ENCODE data around the gene NYNRIN. TPM values are rescaled to one million over a fixed set of nuclear protein-coding genes. Genes with fewer than 3 reads are reported as not detected.

The NYNRIN gene
- polyA plus RNA-seq, 3 donors: 0.18 to 0.84 (median 0.40) TPM

GRCh38 chr14:24409192-24409591 lies 10.4 kb downstream of the NYNRIN start:
- no peak overlapping the region for H3K4me2 ChIP-seq (replicated peaks; ENCODE audit: extremely low read depth, low read length, poor library complexity, severe bottlenecking)
- no peaks in the 10 kb centered on the region for H3K9me3 ChIP-seq (replicated peaks in 1 of 2; ENCODE audit: control insufficient read depth in 1 of 2, insufficient read depth in 1 of 2, low read length in 2 of 2)
- Mint-ChIP-seq H3K27me3 (ENCODE audit: low read depth in 3 of 3) (peaks cover 0 to 4% (median 2%) of the 10 kb centered on the region in 3 donors), H3K4me1 (no peaks in the 10 kb centered on the region), H3K4me3 (no peak overlapping the region), H3K27ac (no peak overlapping the region), H3K9me3 (no peaks in the 10 kb centered on the region), H3K36me3 (no peaks in the 10 kb centered on the region)
- no peaks in the 10 kb centered on the region for H3K79me2 ChIP-seq (ENCODE audit: insufficient read depth, low read length)
- 95% methylated on average over 4 of the region's 6 CpGs for WGBS (ENCODE audit: insufficient coverage)
- DNase-seq: no peak
- intact Hi-C loops (cut with micrococcal nuclease): loop anchor here in 1 of 2 donors (5.0 kb wide), 1 partner anchor 37 kb away; no protein-coding TSS in a partner anchor
- no peaks in the 10 kb centered on the region for H3K27me3 ChIP-seq (ENCODE audit: control insufficient read depth in 2 of 2, insufficient read depth in 2 of 2, low read length in 2 of 2)
- H3K9ac ChIP-seq (ENCODE audit: insufficient read depth, low read length, poor library complexity, severe bottlenecking): no peak overlapping the region
- no peaks in the 10 kb centered on the region for H3K4me1 ChIP-seq (ENCODE audit: control insufficient read depth in 1 of 2, insufficient read depth in 2 of 2, low read length in 2 of 2)
- no peaks in the 10 kb centered on the region for H3K36me3 ChIP-seq (replicated peaks in 1 of 2; ENCODE audit: control insufficient read depth in 1 of 2, insufficient read depth in 2 of 2, low read length in 2 of 2)
- no peaks in the 10 kb centered on the region for H4K20me1 ChIP-seq (ENCODE audit: insufficient read depth, low read length)
- no peak overlapping the region for H3K4me3 ChIP-seq (replicated peaks in 1 of 3; ENCODE audit: low read depth in 2 of 3, low read length in 3 of 3)
- H2AFZ ChIP-seq (ENCODE audit: insufficient read depth, low read depth, low read length, poor library complexity, severe bottlenecking): no peak overlapping the region
- no peak for TF ChIP-seq CTCF (IDR thresholded peaks at IDR 0.05)
- no peak overlapping the region for H3K27ac ChIP-seq (ENCODE audit: low read depth in 1 of 2, low read length in 2 of 2)

GRCh38 chr14:24409956-24410355 lies 11.2 kb downstream of the NYNRIN start:
- DNase-seq: no peak

More at GRCh38 chr14:24409956-24410355, 11.2 kb downstream of the NYNRIN start:
- H3K4me2 ChIP-seq (replicated peaks; ENCODE audit: extremely low read depth, low read length, poor library complexity, severe bottlenecking): no peak overlapping the region
- no peak for TF ChIP-seq CTCF (IDR thresholded peaks at IDR 0.05)
- Mint-ChIP-seq H3K9me3 (no peaks in the 10 kb centered on the region), H3K4me3 (no peak overlapping the region), H3K27me3 (ENCODE audit: low read depth in 3 of 3) (peaks cover 0 to 5% (median 2%) of the 10 kb centered on the region in 3 donors), H3K36me3 (no peaks in the 10 kb centered on the region), H3K4me1 (no peaks in the 10 kb centered on the region), H3K27ac (no peak overlapping the region)
- intact Hi-C loops (cut with micrococcal nuclease): loop anchor here in 1 of 2 donors (5.0 kb wide), 1 partner anchor 38 kb away; no protein-coding TSS in a partner anchor
- H2AFZ ChIP-seq (ENCODE audit: insufficient read depth, low read depth, low read length, poor library complexity, severe bottlenecking): no peak overlapping the region
- H3K36me3 ChIP-seq (replicated peaks in 1 of 2; ENCODE audit: control insufficient read depth in 1 of 2, insufficient read depth in 2 of 2, low read length in 2 of 2): no peaks in the 10 kb centered on the region
- no peak overlapping the region for H3K4me3 ChIP-seq (replicated peaks in 1 of 3; ENCODE audit: low read depth in 2 of 3, low read length in 3 of 3)
- H3K79me2 ChIP-seq (ENCODE audit: insufficient read depth, low read length): no peaks in the 10 kb centered on the region
- 89% methylated on average over 4 of the region's 10 CpGs for WGBS (ENCODE audit: insufficient coverage)
- no peaks in the 10 kb centered on the region for H3K4me1 ChIP-seq (ENCODE audit: control insufficient read depth in 1 of 2, insufficient read depth in 2 of 2, low read length in 2 of 2)
- H3K27me3 ChIP-seq (ENCODE audit: control insufficient read depth in 2 of 2, insufficient read depth in 2 of 2, low read length in 2 of 2): no peaks in the 10 kb centered on the region
- H3K9ac ChIP-seq (ENCODE audit: insufficient read depth, low read length, poor library complexity, severe bottlenecking): no peak overlapping the region
- no peak overlapping the region for H3K27ac ChIP-seq (ENCODE audit: low read depth in 1 of 2, low read length in 2 of 2)
- H4K20me1 ChIP-seq (ENCODE audit: insufficient read depth, low read length): no peaks in the 10 kb centered on the region
- H3K9me3 ChIP-seq (replicated peaks in 1 of 2; ENCODE audit: control insufficient read depth in 1 of 2, insufficient read depth in 1 of 2, low read length in 2 of 2): no peaks in the 10 kb centered on the region

All from CD14-positive monocyte (primary cell).